HFFc6 (cell line): ENCODE measurements around the gene CRADD. TPM values are rescaled to one million over a fixed set of nuclear protein-coding genes. Genes with fewer than 3 reads are reported as not detected.
A peak's percentile ranks its signal among the peaks of the same experiment; 100 is the strongest.

Experiments
- DNase-seq: peaks from one replicate; pipeline ENCODE4 v3.0.0-alpha.2; 2018
- H3K27ac Mint-ChIP-seq: 2 replicates; pipeline ENCODE4 v1.8.0; 2020; ENCODE audit warnings: mild to moderate bottlenecking, mixed read lengths
- H3K27me3 Mint-ChIP-seq: 2 replicates; pipeline ENCODE4 v1.8.0; 2021; ENCODE audit warnings: mild to moderate bottlenecking, moderate library complexity, mixed read lengths; ENCODE audit not compliant: insufficient read depth
- H3K36me3 Mint-ChIP-seq: 2 replicates; pipeline ENCODE4 v1.8.0; 2021; ENCODE audit warnings: low read depth, mixed read lengths
- H3K4me1 Mint-ChIP-seq: 2 replicates; pipeline ENCODE4 v1.8.0; 2020; ENCODE audit warnings: low read depth, mixed read lengths
- H3K4me3 Mint-ChIP-seq: 2 replicates; pipeline ENCODE4 v1.8.0; 2020; ENCODE audit warnings: mild to moderate bottlenecking, moderate library complexity, mixed read lengths
- H3K9me3 Mint-ChIP-seq: 2 replicates; pipeline ENCODE4 v1.8.0; 2020; ENCODE audit warnings: mild to moderate bottlenecking, mixed read lengths
- CTCF ChIP-seq: fragments of 200-600 bp; sonication (generic); IDR thresholded peaks from 2 replicates; pipeline ENCODE4 v1.5.0; 2021; ENCODE audit warnings: antibody characterized with exemption, mild to moderate bottlenecking
- total RNA-seq, 6 experiments: library from RNA; stranded (reverse); fragmentation: NEBNext Ultra II Directional; extraction: Animal tissue kit (Norgen Biotek cat#: 25700); gene quantifications; 2 replicates in 1 of 6; 3 replicates in 5 of 6; pipeline ENCODE4 v1.2.3, GENCODE V29; 2021

The CRADD gene
- total RNA-seq, 6 experiments from 2014 or later: 15.3 to 20.1 (median 17.9) TPM

DNA sequence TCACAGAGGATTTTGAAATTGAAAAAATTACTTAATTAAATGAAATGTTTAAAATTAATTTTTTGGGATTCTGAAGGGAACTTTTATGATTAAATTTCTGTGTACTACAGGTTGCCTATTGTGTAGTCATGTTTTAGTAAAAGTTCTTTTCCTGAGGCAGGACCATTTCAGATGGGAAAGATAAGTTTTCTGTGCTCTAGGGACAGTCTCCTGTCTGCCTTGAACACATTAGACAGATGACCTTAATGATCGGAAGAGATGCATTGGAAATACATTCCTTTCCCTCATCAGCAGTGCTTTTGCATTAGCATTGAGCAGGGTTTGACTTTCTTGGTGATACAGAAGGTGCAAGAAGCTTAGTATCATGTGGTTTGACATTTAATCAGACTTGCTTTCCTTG, 28.1 kb downstream of the CRADD start:
- no peak for DNase-seq
- H3K27me3 Mint-ChIP-seq: peaks cover 1% of the 10 kb centered on the region; the same call in 1 of the 2 replicates
- no peak overlapping the region for H3K4me3 Mint-ChIP-seq
- TF ChIP-seq CTCF: no peak
- H3K27ac Mint-ChIP-seq: 0 out of 2 replicates have a peak overlapping the region, but pooled peaks have one; percentile 93
- H3K4me1 Mint-ChIP-seq: peaks cover 74% of the 10 kb centered on the region
- H3K9me3 Mint-ChIP-seq: peaks cover 17% of the 10 kb centered on the region
- peaks cover 30% of the 10 kb centered on the region for H3K36me3 Mint-ChIP-seq

DNA sequence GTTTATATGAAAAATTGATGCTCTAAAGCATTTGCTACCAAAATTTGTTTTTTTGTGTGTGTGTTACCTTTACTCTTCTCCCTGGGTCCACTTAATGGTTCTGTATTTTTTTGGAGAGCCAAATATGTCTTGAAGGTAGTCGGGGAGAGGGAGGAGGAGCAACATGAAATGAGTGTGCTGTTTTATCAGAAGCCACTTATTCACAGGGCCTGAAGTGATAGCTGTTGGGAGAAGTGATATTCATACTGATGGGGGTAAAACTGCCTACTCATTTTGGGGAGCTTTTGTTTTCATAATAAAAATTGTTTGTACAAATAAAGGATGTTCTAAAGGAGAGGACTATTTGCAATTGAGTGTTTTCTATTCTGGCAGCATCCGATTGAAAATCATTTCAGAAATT, 29.2 kb downstream of the CRADD start:
- peaks cover 1% of the 10 kb centered on the region; the same call in 1 of the 2 replicates for H3K27me3 Mint-ChIP-seq
- no peak for DNase-seq

DNA sequence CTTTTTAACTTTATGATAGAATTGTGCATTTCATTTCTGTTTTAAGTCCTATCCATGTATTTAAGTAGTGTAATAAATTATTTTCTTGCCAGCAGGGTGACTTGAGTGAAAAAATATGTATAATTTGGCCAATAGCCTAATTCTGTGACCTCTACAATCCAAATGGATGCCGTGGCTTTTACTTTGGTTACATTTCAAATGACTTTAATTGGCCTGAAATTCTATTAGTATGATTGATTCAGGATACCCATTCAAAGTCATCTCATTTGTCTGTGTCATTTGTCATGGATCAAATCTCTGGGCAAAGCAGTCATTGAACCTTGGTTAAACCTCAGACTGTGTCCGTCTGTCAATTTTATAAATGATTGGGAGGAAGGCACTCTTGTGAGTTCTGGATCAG, 29.6 kb downstream of the CRADD start:
- peaks cover 1% of the 10 kb centered on the region; the same call in 1 of the 2 replicates for H3K27me3 Mint-ChIP-seq
- H3K27ac Mint-ChIP-seq: peak overlapping the region; percentile 93
- TF ChIP-seq CTCF: no peak
- peak; percentile 61 for DNase-seq
- H3K4me1 Mint-ChIP-seq: peaks cover 59% of the 10 kb centered on the region
- peaks cover 36% of the 10 kb centered on the region for H3K36me3 Mint-ChIP-seq
- peaks cover 30% of the 10 kb centered on the region for H3K9me3 Mint-ChIP-seq
- peak overlapping the region; percentile 50 for H3K4me3 Mint-ChIP-seq

More for the DNA sequence above, 29.2 kb downstream of the CRADD start:
- H3K27ac Mint-ChIP-seq: peak overlapping the region; percentile 93
- peaks cover 33% of the 10 kb centered on the region for H3K36me3 Mint-ChIP-seq
- H3K9me3 Mint-ChIP-seq: peaks cover 26% of the 10 kb centered on the region
- no peak for TF ChIP-seq CTCF
- peaks cover 63% of the 10 kb centered on the region for H3K4me1 Mint-ChIP-seq
- H3K4me3 Mint-ChIP-seq: peak overlapping the region; percentile 50

- Mint-ChIP-seq H3K9me3 (peaks cover 32% of the 10 kb centered on the region), H3K4me1 (peaks cover 56% of the 10 kb centered on the region), H3K27me3 (peaks cover 1% of the 10 kb centered on the region; the same call in 1 of the 2 replicates), H3K36me3 (peaks cover 40% of the 10 kb centered on the region), H3K4me3 (no peak overlapping the region), H3K27ac (peak overlapping the region; percentile 93)
- no peak for TF ChIP-seq CTCF
- peak; percentile 40 for DNase-seq
These were observed 30.7 kb downstream of the CRADD start for GRCh38 chr12:93707836-93708235.

GRCh38 chr12:93708952-93709351, 31.8 kb downstream of the CRADD start:
- Mint-ChIP-seq H3K27ac (no peak overlapping the region), H3K27me3 (peaks cover 1% of the 10 kb centered on the region; the same call in 1 of the 2 replicates), H3K9me3 (peaks cover 32% of the 10 kb centered on the region), H3K4me3 (no peak overlapping the region), H3K4me1 (peaks cover 58% of the 10 kb centered on the region), H3K36me3 (peaks cover 40% of the 10 kb centered on the region)
- no peak for DNase-seq
- no peak for TF ChIP-seq CTCF
